Psoas muscle (tissue), 8 donors: ENCODE results near the gene PRPF31. TPM values are rescaled to one million over a fixed set of nuclear protein-coding genes. Genes with fewer than 3 reads are reported as not detected.

ENCODE experiments used
- ATAC-seq, 4 donors: fragments of 200-7000 bp; cut with Tn5 transposase; one replicate each; pipeline ENCODE4 v1.9.1; 2020; ENCODE audit warnings: moderate library complexity in 3 of 4, mild to moderate bottlenecking in 2 of 4
- DNase-seq, 2 donors: peaks; one replicate each; pipeline ENCODE4 v3.0.0-alpha.2; 2020
- H3K27ac ChIP-seq: fragments of 200-600 bp; one replicate; pipeline ENCODE4 v1.8.0; 2022
- H3K27me3 ChIP-seq, 3 donors: fragments of 200-600 bp in 1 of 3; one replicate each; pipeline versions ENCODE4 v1.6.1 to v1.8.0; 2013 to 2022; ENCODE audit warnings: low read length in 2 of 3, mild to moderate bottlenecking in 2 of 3, moderate library complexity in 1 of 3; ENCODE audit not compliant: insufficient read depth in 3 of 3
- H3K36me3 ChIP-seq, 2 donors: fragments of 200-600 bp in 1 of 2; one replicate each; pipeline versions ENCODE4 v1.6.1 to v1.8.0; 2013 to 2022; ENCODE audit warnings: low read depth in 1 of 2, mild to moderate bottlenecking in 1 of 2, moderate library complexity in 1 of 2; ENCODE audit not compliant: insufficient read depth in 1 of 2
- H3K4me1 ChIP-seq: fragments of 200-600 bp; one replicate; pipeline ENCODE4 v1.8.0; 2022
- H3K4me3 ChIP-seq: fragments of 200-600 bp; one replicate; pipeline ENCODE4 v1.8.0; 2022; ENCODE audit warnings: mild to moderate bottlenecking
- H3K9me3 ChIP-seq: fragments of 200-600 bp; one replicate; pipeline ENCODE4 v1.8.0; 2022
- CTCF ChIP-seq: fragments of 200-600 bp; IDR thresholded peaks from one replicate; pipeline ENCODE4 v1.8.0; 2022; ENCODE audit warnings: antibody characterized with exemption
- WGBS, 3 donors: extraction: QIAGEN DNeasy Blood & Tissue Kit; methylation state at CpG; one replicate each; pipeline versions ENCODE4 v1.1.6 to v1.1.7; 2013; 5-methylcytosine and 5-hydroxymethylcytosine counted together
- intact Hi-C, 2 donors: fragments of 100-400 bp; cut with DNase I; formaldehyde crosslinking; loops; one replicate each; pipeline versions ENCODE4 v1.11.0 to v1.14.2; 2022
- polyA plus RNA-seq, 3 donors: library from polyadenylated mRNA; stranded (reverse); fragments of 200-250 nt; gene quantifications; one replicate each; pipeline ENCODE4 v1.2.3, GENCODE V29; 2013
- total RNA-seq, 4 donors: library from RNA; stranded (reverse); fragmentation: NEBNext Ultra II Directional in 2 of 4; extraction: Animal tissue kit (Norgen Biotek cat#: 25700) in 2 of 4; gene quantifications; one replicate each; pipeline versions ENCODE4 v1.2.1 to v1.2.4, GENCODE V29; 2021 to 2023
- donor health status: healthy with polysubstance abuse.
- donor health status: DM: no; HTN: no; CAD: no; lungs with moderate emphysema.
- donor health status: Bipolar disorder and iron deficiency.
- donor health status: healthy.
- donor health status: DM: yes; HTN: yes; CAD: no.
- donor health status: DM: no; HTN: no; CAD: no.
- donor health status: DM: no; HTN: no; CAD: no.
- donor health status: DM: yes; HTN: yes; CAD: no.

The PRPF31 gene
- total and polyA plus RNA-seq, 7 donors, result 32.3 to 54.3 (median 39.4) TPM

- H3K27ac ChIP-seq, result peak overlapping the region; percentile 95
- H3K36me3 ChIP-seq, result peaks cover 0 to 34% of the 10 kb centered on the region in 2 donors
- ATAC-seq (peak; percentile 89 to 91 (median 90)), DNase-seq (peak; percentile 100)
- 0 to 1% (median 0%) methylated on average over 40 to 46 of the region's 46 CpGs for WGBS, 3 donors
- no peaks in the 10 kb centered on the region for H3K9me3 ChIP-seq
- intact Hi-C loops, result no loop called here
- no peaks in the 10 kb centered on the region for H3K27me3 ChIP-seq
- peaks cover 31% of the 10 kb centered on the region for H3K4me1 ChIP-seq
- no peak for TF ChIP-seq CTCF
- H3K4me3 ChIP-seq, result peak overlapping the region; percentile 95
These were observed 21.5 kb downstream of the PRPF31 start for GRCh38 chr19:54136864-54137698.

GRCh38 chr19:54137699-54138488 is 22.3 kb downstream of the PRPF31 start, which contains the start of gene CNOT3:
CNOT3 (plus strand) TSS chr19:54137762; CDS start chr19:54142979, 5,217 bp downstream.
- Histone ChIP-seq H3K9me3 (no peaks in the 10 kb centered on the region), H3K36me3 (peaks cover 0 to 33% of the 10 kb centered on the region in 2 donors), H3K27me3 (no peaks in the 10 kb centered on the region), H3K27ac (peak within 1 kb of the TSS; percentile 95), H3K4me1 (peaks cover 31% of the 10 kb centered on the region), H3K4me3 (peak within 1 kb of the TSS; percentile 95)
- ATAC-seq, result no peak
- peak; percentile 4 for TF ChIP-seq CTCF
- WGBS, 3 donors, result 0 to 1% (median 1%) methylated on average over 43 to 101 of the region's 103 CpGs
- DNase-seq, result peak in 1 of 2 donors; percentile 73
- intact Hi-C loops, result no loop called here

GRCh38 chr19:54138489-54139256 is 23.1 kb downstream of the PRPF31 start:
- no peaks in the 10 kb centered on the region for H3K9me3 ChIP-seq
- ATAC-seq (no peak), DNase-seq (no peak)
- H3K27me3 ChIP-seq, result no peaks in the 10 kb centered on the region
- intact Hi-C loops, result no loop called here
- peaks cover 0 to 34% of the 10 kb centered on the region in 2 donors for H3K36me3 ChIP-seq
- 21 to 27% (median 26%) methylated on average over 28 to 31 of the region's 31 CpGs for WGBS, 3 donors
- peak overlapping the region; percentile 95 for H3K27ac ChIP-seq
- H3K4me1 ChIP-seq, result peaks cover 31% of the 10 kb centered on the region
- no peak for TF ChIP-seq CTCF
- peak overlapping the region; percentile 95 for H3K4me3 ChIP-seq

GRCh38 chr19:54141356-54141755 is 25.8 kb downstream of the PRPF31 start:
- ATAC-seq (no peak), DNase-seq (no peak)
- no peak for TF ChIP-seq CTCF
- WGBS, 3 donors, result 83 to 94% (median 84%) methylated on average over 3 of the region's 3 CpGs
- Histone ChIP-seq H3K4me3 (no peak overlapping the region), H3K9me3 (no peaks in the 10 kb centered on the region), H3K4me1 (peaks cover 23% of the 10 kb centered on the region), H3K27ac (no peak overlapping the region), H3K36me3 (peaks cover 0 to 61% of the 10 kb centered on the region in 2 donors), H3K27me3 (no peaks in the 10 kb centered on the region)
- intact Hi-C loops, result no loop called here
